ENCODE measurements around the gene PMS1. TPM values are rescaled to one million over a fixed set of nuclear protein-coding genes. Genes with fewer than 3 reads are reported as not detected.
A peak's percentile ranks its signal among the peaks of the same experiment; 100 is the strongest.

Gene PMS1
- total RNA-seq, 1 donor from 2014 or later, result 17.4 TPM

GRCh38 chr2:189870381-189871085, 86.3 kb downstream of the PMS1 start:
- Histone ChIP-seq H3K27me3 (no peaks in the 10 kb centered on the region), H3K9me3 (no peaks in the 10 kb centered on the region), H3K4me1 (no peaks in the 10 kb centered on the region), H3K36me3 (peaks cover 6% of the 10 kb centered on the region), H3K27ac (no peak overlapping the region), H3K4me3 (no peak overlapping the region)
- intact Hi-C loops (cut with DNase I), result no loop called here
- ATAC-seq (no peak), DNase-seq (no peak)
- TF ChIP-seq CTCF (IDR thresholded peaks at IDR 0.05), result no peak

DNA sequence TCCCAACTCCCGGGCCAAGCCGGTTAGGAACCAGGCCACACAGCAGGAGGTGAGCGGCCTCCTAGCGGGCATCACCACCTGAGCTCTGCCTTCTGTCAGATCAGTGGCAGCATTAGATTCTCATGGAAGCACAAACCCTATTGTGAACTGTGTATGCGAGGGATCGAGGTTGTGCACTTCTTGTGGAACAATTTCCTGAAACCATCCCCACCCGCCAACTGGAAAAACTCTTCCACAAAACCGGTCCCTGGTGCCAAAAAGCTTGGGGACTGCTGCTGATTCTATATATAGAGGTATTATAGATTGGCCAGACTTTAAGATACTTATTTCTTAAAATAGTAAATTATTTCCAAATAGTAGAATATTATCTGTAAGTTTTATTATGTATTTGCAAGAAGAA, 89.4 kb downstream of the PMS1 start:
- no peak for DNase-seq
- intact Hi-C loops (cut with DNase I), result no loop called here
- TF ChIP-seq CTCF (IDR thresholded peaks at IDR 0.05), result no peak

GRCh38 chr2:189874586-189875320, 90.5 kb downstream of the PMS1 start:
- intact Hi-C loops (cut with DNase I), result no loop called here
- Histone ChIP-seq H3K4me1 (no peaks in the 10 kb centered on the region), H3K4me3 (no peak overlapping the region), H3K9me3 (no peaks in the 10 kb centered on the region), H3K27me3 (no peaks in the 10 kb centered on the region), H3K27ac (no peak overlapping the region), H3K36me3 (peaks cover 6% of the 10 kb centered on the region)
- no peak for DNase-seq
- TF ChIP-seq CTCF (IDR thresholded peaks at IDR 0.05), result no peak
- peak; percentile 53 for ATAC-seq

More for the DNA sequence above, 89.4 kb downstream of the PMS1 start:
- no peak for ATAC-seq
- Histone ChIP-seq H3K27ac (no peak overlapping the region), H3K27me3 (no peaks in the 10 kb centered on the region), H3K36me3 (peaks cover 6% of the 10 kb centered on the region), H3K9me3 (no peaks in the 10 kb centered on the region), H3K4me3 (no peak overlapping the region), H3K4me1 (no peaks in the 10 kb centered on the region)

DNA sequence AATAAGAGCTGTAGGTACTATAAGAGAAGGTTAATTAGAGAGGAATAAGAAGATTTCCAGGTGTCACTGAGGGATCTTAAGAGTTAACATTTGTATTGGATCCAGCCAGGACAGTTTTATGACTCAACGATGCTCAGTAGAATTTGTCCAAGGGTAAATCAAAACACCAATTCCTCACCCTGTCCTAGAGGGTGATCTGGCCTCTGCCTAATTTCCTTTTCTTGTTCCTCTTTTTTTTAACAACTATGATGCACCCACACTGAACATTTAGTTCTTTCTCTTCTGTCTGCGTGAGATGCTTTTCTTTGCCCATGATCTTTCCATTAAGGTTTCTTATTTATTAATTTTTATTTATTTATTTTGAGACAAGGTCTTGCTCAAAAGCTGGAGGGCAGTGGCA, 92.0 kb downstream of the PMS1 start:
- Histone ChIP-seq H3K4me1 (no peaks in the 10 kb centered on the region), H3K27ac (no peak overlapping the region), H3K36me3 (peaks cover 6% of the 10 kb centered on the region), H3K27me3 (no peaks in the 10 kb centered on the region), H3K9me3 (no peaks in the 10 kb centered on the region), H3K4me3 (no peak overlapping the region)
- no peak for TF ChIP-seq CTCF (IDR thresholded peaks at IDR 0.05)
- peak; percentile 58 for ATAC-seq
- intact Hi-C loops (cut with DNase I), result no loop called here
- no peak for DNase-seq

GRCh38 chr2:189879716-189880081, 95.4 kb downstream of the PMS1 start:
- no peak for DNase-seq
- Histone ChIP-seq H3K27me3 (no peaks in the 10 kb centered on the region), H3K9me3 (no peaks in the 10 kb centered on the region), H3K4me3 (no peak overlapping the region), H3K4me1 (no peaks in the 10 kb centered on the region), H3K36me3 (no peaks in the 10 kb centered on the region), H3K27ac (no peak overlapping the region)
- intact Hi-C loops (cut with DNase I), result no loop called here
- no peak for ATAC-seq
- TF ChIP-seq CTCF (IDR thresholded peaks at IDR 0.05), result no peak
